B cell (primary cell): Measurements from ENCODE around the gene APIP.

Experiments used
- EZH2 ChIP-seq: IDR thresholded peaks from 2 replicates; pipeline ENCODE4 v1.6.1; 2012; ENCODE audit warnings: borderline replicate concordance, low read depth, mild to moderate bottlenecking, moderate library complexity, low read length; ENCODE audit not compliant: insufficient read depth, poor library complexity, severe bottlenecking
- TF ChIP-seq, protein P1 (sequence below): fragments of 200-600 bp; IDR thresholded peaks from one replicate; pipeline ENCODE4 v1.8.0; 2022; ENCODE audit warnings: antibody characterized with exemption, mild to moderate bottlenecking

DNA sequence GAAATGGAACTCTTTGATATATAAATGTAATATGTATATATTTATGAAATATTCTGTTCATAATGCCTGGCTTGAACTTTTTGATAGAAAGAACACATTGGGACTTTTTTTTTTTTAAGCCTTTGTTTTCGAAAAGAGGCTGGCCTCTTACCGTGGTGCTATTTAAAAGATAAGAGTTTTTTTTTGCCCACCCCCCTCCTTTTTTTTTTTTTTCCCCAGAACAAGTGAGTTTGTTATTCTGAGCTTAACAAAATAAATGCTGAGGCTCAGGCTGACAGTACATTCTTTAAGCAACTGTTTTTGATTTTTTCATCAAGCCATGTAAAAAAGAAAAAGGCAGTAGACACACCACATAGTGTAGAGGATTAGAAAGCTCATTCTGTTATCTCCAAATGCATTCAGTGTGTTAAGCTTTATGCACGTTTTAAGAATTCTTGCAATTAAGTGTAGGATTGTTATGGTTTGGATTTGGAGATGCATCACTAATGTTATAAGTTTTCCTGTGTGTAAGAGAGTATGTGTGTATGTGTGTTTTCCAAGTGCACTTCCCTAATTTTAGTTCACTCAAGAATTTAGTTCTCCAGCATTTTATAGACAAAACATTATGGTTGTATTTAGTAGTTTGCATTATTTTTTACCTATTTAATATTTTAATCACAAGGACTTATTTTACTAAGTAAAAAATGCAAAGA lies 12.2 kb upstream of the APIP start:
- TF ChIP-seq, protein P1, sequence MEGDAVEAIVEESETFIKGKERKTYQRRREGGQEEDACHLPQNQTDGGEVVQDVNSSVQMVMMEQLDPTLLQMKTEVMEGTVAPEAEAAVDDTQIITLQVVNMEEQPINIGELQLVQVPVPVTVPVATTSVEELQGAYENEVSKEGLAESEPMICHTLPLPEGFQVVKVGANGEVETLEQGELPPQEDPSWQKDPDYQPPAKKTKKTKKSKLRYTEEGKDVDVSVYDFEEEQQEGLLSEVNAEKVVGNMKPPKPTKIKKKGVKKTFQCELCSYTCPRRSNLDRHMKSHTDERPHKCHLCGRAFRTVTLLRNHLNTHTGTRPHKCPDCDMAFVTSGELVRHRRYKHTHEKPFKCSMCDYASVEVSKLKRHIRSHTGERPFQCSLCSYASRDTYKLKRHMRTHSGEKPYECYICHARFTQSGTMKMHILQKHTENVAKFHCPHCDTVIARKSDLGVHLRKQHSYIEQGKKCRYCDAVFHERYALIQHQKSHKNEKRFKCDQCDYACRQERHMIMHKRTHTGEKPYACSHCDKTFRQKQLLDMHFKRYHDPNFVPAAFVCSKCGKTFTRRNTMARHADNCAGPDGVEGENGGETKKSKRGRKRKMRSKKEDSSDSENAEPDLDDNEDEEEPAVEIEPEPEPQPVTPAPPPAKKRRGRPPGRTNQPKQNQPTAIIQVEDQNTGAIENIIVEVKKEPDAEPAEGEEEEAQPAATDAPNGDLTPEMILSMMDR, result no peak
- no peak for TF ChIP-seq EZH2
